Vagina (tissue), 2 donors: ENCODE results near the gene MCCC1. TPM values are rescaled to one million over a fixed set of nuclear protein-coding genes. Genes with fewer than 3 reads are reported as not detected.

Experiments
- DNase-seq, 2 donors: peaks; one replicate each; pipeline ENCODE4 v3.0.0-alpha.2; 2017; ENCODE audit errors: extremely low spot score in 2 of 2
- H3K27ac ChIP-seq: fragments of 200-600 bp; sonication (generic); one replicate; pipeline ENCODE4 v1.5.1; 2019
- H3K27me3 ChIP-seq: fragments of 200-600 bp; sonication (generic); one replicate; pipeline ENCODE4 v1.5.1; 2019
- H3K36me3 ChIP-seq, 2 donors: fragments of 200-600 bp; sonication (generic); one replicate each; pipeline ENCODE4 v1.5.1; 2017 to 2019
- H3K4me1 ChIP-seq: fragments of 200-600 bp; sonication (generic); one replicate; pipeline ENCODE4 v1.5.1; 2019
- H3K4me3 ChIP-seq, 2 donors: fragments of 200-600 bp; sonication (generic); 1 replicate in 1 of 2; 2 replicates in 1 of 2; pipeline ENCODE4 v1.5.1; 2016 to 2019
- H3K9me3 ChIP-seq: fragments of 200-600 bp; sonication (generic); one replicate; pipeline ENCODE4 v1.5.1; 2019
- CTCF ChIP-seq, 3 experiments: fragments of 450-650 bp in 2 of 3; fragments of 200-600 bp in 1 of 3; sonication (generic) in 1 of 3; IDR thresholded peaks; one replicate each; pipeline ENCODE4 v1.5.1; 2017 to 2019; ENCODE audit warnings: antibody characterized with exemption in 3 of 3, mild to moderate bottlenecking in 2 of 3, moderate library complexity in 2 of 3
- POLR2A ChIP-seq, 2 donors: fragments of 450-650 bp; IDR thresholded peaks; one replicate each; pipeline ENCODE4 v1.6.1; 2017; ENCODE audit warnings: antibody characterized with exemption in 2 of 2, mild to moderate bottlenecking in 2 of 2, moderate library complexity in 2 of 2
- POLR2AphosphoS5 ChIP-seq, 2 donors: sonication (generic); formaldehyde crosslinking; IDR thresholded peaks; one replicate each; pipeline ENCODE4 v1.9.0; 2017; ENCODE audit warnings: antibody characterized with exemption in 2 of 2, mild to moderate bottlenecking in 2 of 2, low read depth in 1 of 2; ENCODE audit not compliant: insufficient read depth in 1 of 2
- intact Hi-C: fragments of 100-400 bp; cut with DNase I; formaldehyde crosslinking; loops from one replicate; pipeline ENCODE4 v1.15.1; 2023
- total RNA-seq: library from RNA; depleted of rRNA; stranded (reverse); fragments of >200 nt; gene quantifications from one replicate; pipeline ENCODE4 v1.2.3, GENCODE V29; 2016

Gene MCCC1
- total RNA-seq, 1 donor from 2014 or later = 47.4 TPM

- Histone ChIP-seq H3K27me3 (no peaks in the 10 kb centered on the region), H3K9me3 (no peaks in the 10 kb centered on the region), H3K36me3 (peaks cover 0 to 18% of the 10 kb centered on the region in 2 donors), H3K27ac (no peak overlapping the region), H3K4me1 (no peaks in the 10 kb centered on the region), H3K4me3 (no peak overlapping the region)
- intact Hi-C loops = no loop called here
- no peak for DNase-seq
- TF ChIP-seq POLR2AphosphoS5 (IDR thresholded peaks at IDR 0.05; ENCODE audit: insufficient read depth in 1 of 2, low read depth in 1 of 2) = no peak
- TF ChIP-seq CTCF (IDR thresholded peaks at IDR 0.05) = no peak
- TF ChIP-seq POLR2A (IDR thresholded peaks at IDR 0.05) = no peak
Measured at GRCh38 chr3:183058351-183058750, 40.9 kb downstream of the MCCC1 start.

GRCh38 chr3:183050706-183051105, 48.6 kb downstream of the MCCC1 start:
- TF ChIP-seq POLR2A (IDR thresholded peaks at IDR 0.05) (no peak), CTCF (IDR thresholded peaks at IDR 0.05) (no peak), POLR2AphosphoS5 (IDR thresholded peaks at IDR 0.05; ENCODE audit: insufficient read depth in 1 of 2, low read depth in 1 of 2) (no peak)
- H3K27ac ChIP-seq = no peak overlapping the region
- H3K4me3 ChIP-seq = no peak overlapping the region
- intact Hi-C loops = no loop called here
- no peak for DNase-seq
- H3K27me3 ChIP-seq = no peaks in the 10 kb centered on the region
- no peaks in the 10 kb centered on the region for H3K9me3 ChIP-seq
- H3K36me3 ChIP-seq = peaks cover 0 to 38% of the 10 kb centered on the region in 2 donors
- H3K4me1 ChIP-seq = no peaks in the 10 kb centered on the region

- Histone ChIP-seq H3K4me3 (no peak overlapping the region), H3K36me3 (peaks cover 0 to 39% of the 10 kb centered on the region in 2 donors), H3K27me3 (no peaks in the 10 kb centered on the region), H3K9me3 (no peaks in the 10 kb centered on the region), H3K4me1 (no peaks in the 10 kb centered on the region), H3K27ac (no peak overlapping the region)
- DNase-seq = no peak
- TF ChIP-seq CTCF (IDR thresholded peaks at IDR 0.05) (no peak), POLR2AphosphoS5 (IDR thresholded peaks at IDR 0.05; ENCODE audit: insufficient read depth in 1 of 2, low read depth in 1 of 2) (no peak), POLR2A (IDR thresholded peaks at IDR 0.05) (no peak)
- intact Hi-C loops = no loop called here
Measured at GRCh38 chr3:183046883-183047282, 52.4 kb downstream of the MCCC1 start.

- TF ChIP-seq POLR2A (IDR thresholded peaks at IDR 0.05) (no peak), CTCF (IDR thresholded peaks at IDR 0.05) (no peak), POLR2AphosphoS5 (IDR thresholded peaks at IDR 0.05; ENCODE audit: insufficient read depth in 1 of 2, low read depth in 1 of 2) (no peak)
- H3K4me3 ChIP-seq = no peak overlapping the region
- H3K36me3 ChIP-seq = peaks cover 0 to 34% of the 10 kb centered on the region in 2 donors
- no peak for DNase-seq
- H3K9me3 ChIP-seq = no peaks in the 10 kb centered on the region
- no peaks in the 10 kb centered on the region for H3K4me1 ChIP-seq
- no peak overlapping the region for H3K27ac ChIP-seq
- H3K27me3 ChIP-seq = no peaks in the 10 kb centered on the region
- intact Hi-C loops = no loop called here
Measured at GRCh38 chr3:183044547-183045229, 54.6 kb downstream of the MCCC1 start.

GRCh38 chr3:183038757-183039156, 60.5 kb downstream of the MCCC1 start:
- Histone ChIP-seq H3K27me3 (no peaks in the 10 kb centered on the region), H3K4me1 (no peaks in the 10 kb centered on the region), H3K27ac (no peak overlapping the region), H3K4me3 (no peak overlapping the region), H3K36me3 (peaks cover 0 to 59% of the 10 kb centered on the region in 2 donors), H3K9me3 (no peaks in the 10 kb centered on the region)
- intact Hi-C loops = no loop called here
- TF ChIP-seq POLR2AphosphoS5 (IDR thresholded peaks at IDR 0.05; ENCODE audit: insufficient read depth in 1 of 2, low read depth in 1 of 2) = no peak
- TF ChIP-seq POLR2A (IDR thresholded peaks at IDR 0.05) = no peak
- no peak for TF ChIP-seq CTCF (IDR thresholded peaks at IDR 0.05)
- DNase-seq = no peak
